ENCODE measurements around the gene DNAJC1.

DNAJC1 gene

GRCh38 chr10:22005763-22006162 is 2.2 kb upstream of the DNAJC1 start:
- DNase-seq, result no peak

GRCh38 chr10:22003964-22004281 is 393 bp upstream of the DNAJC1 start:
- DNase-seq, result no peak

GRCh38 chr10:22002591-22003176 is 846 bp downstream of the DNAJC1 start:
- DNase-seq, result peak; percentile 41

GRCh38 chr10:21995557-21995956 is 8.0 kb downstream of the DNAJC1 start:
- no peak for DNase-seq

- DNase-seq, result peak; percentile 26
Observed at GRCh38 chr10:21993360-21994001, 10.0 kb downstream of the DNAJC1 start.

GRCh38 chr10:21991785-21992184 is 11.7 kb downstream of the DNAJC1 start:
- DNase-seq, result no peak

GRCh38 chr10:21990449-21990848 is 13.1 kb downstream of the DNAJC1 start:
- no peak for DNase-seq

GRCh38 chr10:21989453-21990154 is 13.9 kb downstream of the DNAJC1 start:
- DNase-seq, result no peak

GRCh38 chr10:21985541-21985940 is 18.0 kb downstream of the DNAJC1 start:
- DNase-seq, result no peak

GRCh38 chr10:21981118-21981517 is 22.4 kb downstream of the DNAJC1 start:
- no peak for DNase-seq

GRCh38 chr10:21980691-21981090 is 22.8 kb downstream of the DNAJC1 start:
- DNase-seq, result no peak

- DNase-seq, result peak; percentile 18
Observed at GRCh38 chr10:21978191-21978862, 25.2 kb downstream of the DNAJC1 start.

GRCh38 chr10:21976739-21977138 is 26.8 kb downstream of the DNAJC1 start:
- no peak for DNase-seq

GRCh38 chr10:21976280-21976679 is 27.2 kb downstream of the DNAJC1 start:
- no peak for DNase-seq

- DNase-seq, result no peak
Observed at GRCh38 chr10:21975378-21975990, 28.0 kb downstream of the DNAJC1 start.

- DNase-seq, result peak; percentile 5
Observed at GRCh38 chr10:21972584-21972983, 30.9 kb downstream of the DNAJC1 start.

- no peak for DNase-seq
Observed at GRCh38 chr10:21969326-21970287, 33.9 kb downstream of the DNAJC1 start.

GRCh38 chr10:21964983-21965665 is 38.4 kb downstream of the DNAJC1 start:
- DNase-seq, result no peak

- DNase-seq, result no peak
Observed at GRCh38 chr10:21962358-21962757, 41.2 kb downstream of the DNAJC1 start.

- DNase-seq, result no peak
Observed at GRCh38 chr10:21961847-21962246, 41.7 kb downstream of the DNAJC1 start.

- DNase-seq, result no peak
Observed at GRCh38 chr10:21959998-21960397, 43.5 kb downstream of the DNAJC1 start.

- no peak for DNase-seq
Observed at GRCh38 chr10:21954690-21955089, 48.8 kb downstream of the DNAJC1 start.

All from kidney glomerular epithelial cell (primary cell).